ENCODE results near the gene ARTN.

The ARTN gene

GRCh38 chr1:43983253-43983899 is 49.8 kb downstream of the ARTN start:
- H3K9me3 ChIP-seq (ENCODE audit: severe bottlenecking) = no peaks in the 10 kb centered on the region
- peaks cover 46% of the 10 kb centered on the region for H3K36me3 ChIP-seq (ENCODE audit: low read depth)
- ATAC-seq (ENCODE audit: low read depth) (no peak), DNase-seq (ENCODE audit: low spot score) (peak; percentile 57)
- TF ChIP-seq CTCF (IDR thresholded peaks at IDR 0.05; ENCODE audit: poor library complexity, severe bottlenecking) = no peak
- H3K4me3 ChIP-seq (ENCODE audit: severe bottlenecking) = no peak overlapping the region
- no peaks in the 10 kb centered on the region for H3K27me3 ChIP-seq (ENCODE audit: insufficient read depth, poor library complexity, severe bottlenecking)
- H3K4me1 ChIP-seq (ENCODE audit: insufficient read depth, poor library complexity, severe bottlenecking) = peaks cover 10% of the 10 kb centered on the region
- H3K27ac ChIP-seq (ENCODE audit: poor library complexity, severe bottlenecking) = no peak overlapping the region

GRCh38 chr1:43984855-43985254 is 51.3 kb downstream of the ARTN start:
- H3K36me3 ChIP-seq (ENCODE audit: low read depth) = peaks cover 46% of the 10 kb centered on the region
- H3K9me3 ChIP-seq (ENCODE audit: severe bottlenecking) = no peaks in the 10 kb centered on the region
- no peak for DNase-seq (ENCODE audit: low spot score)
- no peak overlapping the region for H3K4me3 ChIP-seq (ENCODE audit: severe bottlenecking)
- H3K27ac ChIP-seq (ENCODE audit: poor library complexity, severe bottlenecking) = no peak overlapping the region
- ATAC-seq (ENCODE audit: low read depth) = no peak
- peaks cover 10% of the 10 kb centered on the region for H3K4me1 ChIP-seq (ENCODE audit: insufficient read depth, poor library complexity, severe bottlenecking)
- no peaks in the 10 kb centered on the region for H3K27me3 ChIP-seq (ENCODE audit: insufficient read depth, poor library complexity, severe bottlenecking)
- TF ChIP-seq CTCF (IDR thresholded peaks at IDR 0.05; ENCODE audit: poor library complexity, severe bottlenecking) = no peak

- no peak for TF ChIP-seq CTCF (IDR thresholded peaks at IDR 0.05; ENCODE audit: poor library complexity, severe bottlenecking)
- no peaks in the 10 kb centered on the region for H3K27me3 ChIP-seq (ENCODE audit: insufficient read depth, poor library complexity, severe bottlenecking)
- DNase-seq (ENCODE audit: low spot score) = no peak
- no peak overlapping the region for H3K4me3 ChIP-seq (ENCODE audit: severe bottlenecking)
- no peak overlapping the region for H3K27ac ChIP-seq (ENCODE audit: poor library complexity, severe bottlenecking)
- peaks cover 46% of the 10 kb centered on the region for H3K36me3 ChIP-seq (ENCODE audit: low read depth)
- peak; percentile 20; the same call in 1 of the 3 replicates for ATAC-seq (ENCODE audit: low read depth)
- H3K9me3 ChIP-seq (ENCODE audit: severe bottlenecking) = no peaks in the 10 kb centered on the region
- H3K4me1 ChIP-seq (ENCODE audit: insufficient read depth, poor library complexity, severe bottlenecking) = peaks cover 5% of the 10 kb centered on the region
Measured at GRCh38 chr1:43985984-43986595, 52.5 kb downstream of the ARTN start.

- H3K36me3 ChIP-seq (ENCODE audit: low read depth) = peaks cover 40% of the 10 kb centered on the region
- ATAC-seq (ENCODE audit: low read depth) = no peak
- no peaks in the 10 kb centered on the region for H3K27me3 ChIP-seq (ENCODE audit: insufficient read depth, poor library complexity, severe bottlenecking)
- TF ChIP-seq CTCF (IDR thresholded peaks at IDR 0.05; ENCODE audit: poor library complexity, severe bottlenecking) = no peak
- no peak overlapping the region for H3K4me3 ChIP-seq (ENCODE audit: severe bottlenecking)
- DNase-seq (ENCODE audit: low spot score) = no peak
- H3K27ac ChIP-seq (ENCODE audit: poor library complexity, severe bottlenecking) = peak overlapping the region; percentile 2
- H3K9me3 ChIP-seq (ENCODE audit: severe bottlenecking) = no peaks in the 10 kb centered on the region
- H3K4me1 ChIP-seq (ENCODE audit: insufficient read depth, poor library complexity, severe bottlenecking) = no peaks in the 10 kb centered on the region
Measured at GRCh38 chr1:43986712-43987111, 53.1 kb downstream of the ARTN start.

All from RWPE2 (cell line).